Measurements from ENCODE around the gene BLOC1S2.

- TF ChIP-seq CTCF (IDR thresholded peaks at IDR 0.05), result no peak
- no peak for TF ChIP-seq POLR2A (IDR thresholded peaks at IDR 0.05)
- no peak for TF ChIP-seq EP300 (IDR thresholded peaks at IDR 0.05)
Measured at GRCh38 chr10:100238429-100238828, 48.1 kb downstream of the BLOC1S2 start.

All from tibial nerve (tissue), 4 donors.